MM.1S (cell line): Measurements from ENCODE around the gene MAPK9.

Source experiments
- DNase-seq: peaks from one replicate; pipeline ENCODE4 v3.0.0-alpha.2; 2015
- H2AFZ ChIP-seq: fragments of 300-600 bp; sonication (generic); 2 replicates; pipeline ENCODE4 v1.6.0; 2016; ENCODE audit warnings: antibody characterized with exemption, low read length
- H3F3A ChIP-seq: fragments of 300-600 bp; sonication (generic); 2 replicates; pipeline ENCODE4 v1.6.1; 2016; ENCODE audit warnings: mild to moderate bottlenecking, antibody characterized with exemption, low read length, moderate library complexity, mixed read lengths; ENCODE audit not compliant: insufficient read depth
- H3K27ac ChIP-seq: fragments of 300-600 bp; sonication (generic); 2 replicates; pipeline ENCODE4 v1.5.1; 2016; ENCODE audit warnings: mild to moderate bottlenecking, low read length
- H3K27me3 ChIP-seq: fragments of 300-600 bp; sonication (generic); replicated peaks from 2 replicates; pipeline ENCODE4 v1.6.0; 2016; ENCODE audit warnings: low read length; ENCODE audit not compliant: insufficient read depth
- H3K36me3 ChIP-seq: fragments of 300-600 bp; sonication (generic); replicated peaks from 2 replicates; pipeline ENCODE4 v1.6.1; 2016; ENCODE audit warnings: mild to moderate bottlenecking, low read length, mixed read lengths; ENCODE audit not compliant: insufficient read depth
- H3K4me1 ChIP-seq: fragments of 300-600 bp; sonication (generic); 2 replicates; pipeline ENCODE4 v1.6.1; 2016; ENCODE audit warnings: low read length, mixed read lengths
- H3K4me2 ChIP-seq: fragments of 300-600 bp; sonication (generic); 2 replicates; pipeline ENCODE4 v1.6.0; 2016; ENCODE audit warnings: low read depth, low read length
- H3K4me3 ChIP-seq: fragments of 300-600 bp; sonication (generic); 2 replicates; pipeline ENCODE4 v1.5.1; 2016; ENCODE audit warnings: low read length, mixed read lengths
- H3K79me2 ChIP-seq: fragments of 300-600 bp; sonication (generic); 2 replicates; pipeline ENCODE4 v1.6.1; 2016; ENCODE audit warnings: mixed run types, low read length, mixed read lengths
- H3K9ac ChIP-seq: fragments of 300-600 bp; sonication (generic); 2 replicates; pipeline ENCODE4 v1.6.1; 2016; ENCODE audit warnings: low read length, mixed read lengths
- H3K9me2 ChIP-seq: fragments of 300-600 bp; sonication (generic); replicated peaks from 2 replicates; pipeline ENCODE4 v1.6.1; 2016; ENCODE audit warnings: mild to moderate bottlenecking, low read length, mixed read lengths; ENCODE audit not compliant: insufficient read depth
- H3K9me3 ChIP-seq: fragments of 300-600 bp; sonication (generic); replicated peaks from 2 replicates; pipeline ENCODE4 v1.6.1; 2016; ENCODE audit warnings: mild to moderate bottlenecking, low read length, mixed read lengths; ENCODE audit not compliant: insufficient read depth
- H4K20me1 ChIP-seq: fragments of 300-600 bp; sonication (generic); 2 replicates; pipeline ENCODE4 v1.6.1; 2016; ENCODE audit warnings: mild to moderate bottlenecking, low read length, moderate library complexity, mixed read lengths; ENCODE audit not compliant: insufficient read depth
- CTCF ChIP-seq: fragments of 300-600 bp; sonication (generic); IDR thresholded peaks from 2 replicates; pipeline ENCODE4 v1.5.1; 2016; ENCODE audit warnings: antibody characterized with exemption, low read length, mixed read lengths
- EZH2 ChIP-seq: fragments of 300-600 bp; sonication (generic); optimal IDR thresholded peaks from 2 replicates; pipeline ENCODE3; 2017; ENCODE audit warnings: low read depth, mild to moderate bottlenecking, antibody characterized with exemption, low read length, mixed read lengths
- EZH2phosphoT487 ChIP-seq: fragments of 300-600 bp; sonication (generic); IDR thresholded peaks from 2 replicates; pipeline ENCODE4 v1.6.1; 2018; ENCODE audit warnings: antibody characterized with exemption, low read length

MAPK9 gene

GRCh38 chr5:180305481-180305880, 13.6 kb upstream of the MAPK9 start:
- H3K4me3 ChIP-seq, result no peak overlapping the region
- H3K4me2 ChIP-seq, result no peak overlapping the region
- no peaks in the 10 kb centered on the region for H3K9me3 ChIP-seq
- H3F3A ChIP-seq, result no peaks in the 10 kb centered on the region
- DNase-seq, result no peak
- H3K4me1 ChIP-seq, result no peaks in the 10 kb centered on the region
- H3K9me2 ChIP-seq, result no peaks in the 10 kb centered on the region
- H2AFZ ChIP-seq, result no peak overlapping the region
- H3K36me3 ChIP-seq, result no peaks in the 10 kb centered on the region
- H3K27ac ChIP-seq, result no peak overlapping the region
- peaks cover 58% of the 10 kb centered on the region for H3K27me3 ChIP-seq
- no peak for TF ChIP-seq EZH2phosphoT487
- no peak for TF ChIP-seq CTCF
- no peak for TF ChIP-seq EZH2
- no peak overlapping the region for H3K9ac ChIP-seq
- H3K79me2 ChIP-seq, result no peaks in the 10 kb centered on the region
- H4K20me1 ChIP-seq, result no peaks in the 10 kb centered on the region

GRCh38 chr5:180304431-180305375, 12.8 kb upstream of the MAPK9 start:
- Histone ChIP-seq H4K20me1 (no peaks in the 10 kb centered on the region), H3K9ac (no peak overlapping the region), H3K4me1 (no peaks in the 10 kb centered on the region), H3K4me3 (no peak overlapping the region), H3K79me2 (no peaks in the 10 kb centered on the region), H3K4me2 (no peak overlapping the region), H3K9me3 (no peaks in the 10 kb centered on the region), H2AFZ (no peak overlapping the region), H3F3A (no peaks in the 10 kb centered on the region), H3K27me3 (peaks cover 61% of the 10 kb centered on the region), H3K27ac (no peak overlapping the region), H3K9me2 (no peaks in the 10 kb centered on the region), H3K36me3 (no peaks in the 10 kb centered on the region)
- TF ChIP-seq CTCF (no peak), EZH2 (no peak), EZH2phosphoT487 (no peak)
- no peak for DNase-seq

- Histone ChIP-seq H3K9ac (no peak overlapping the region), H2AFZ (no peak overlapping the region), H3K79me2 (no peaks in the 10 kb centered on the region), H4K20me1 (no peaks in the 10 kb centered on the region), H3K4me1 (no peaks in the 10 kb centered on the region), H3K27me3 (peaks cover 61% of the 10 kb centered on the region), H3K36me3 (no peaks in the 10 kb centered on the region), H3K4me3 (no peak overlapping the region), H3K9me2 (no peaks in the 10 kb centered on the region), H3K4me2 (no peak overlapping the region), H3K9me3 (no peaks in the 10 kb centered on the region), H3F3A (no peaks in the 10 kb centered on the region), H3K27ac (no peak overlapping the region)
- no peak for DNase-seq
- TF ChIP-seq EZH2 (no peak), EZH2phosphoT487 (no peak), CTCF (no peak)
Observed at GRCh38 chr5:180304016-180304292, 12.1 kb upstream of the MAPK9 start.
